ENCODE results near the gene RAB24.

DNA sequence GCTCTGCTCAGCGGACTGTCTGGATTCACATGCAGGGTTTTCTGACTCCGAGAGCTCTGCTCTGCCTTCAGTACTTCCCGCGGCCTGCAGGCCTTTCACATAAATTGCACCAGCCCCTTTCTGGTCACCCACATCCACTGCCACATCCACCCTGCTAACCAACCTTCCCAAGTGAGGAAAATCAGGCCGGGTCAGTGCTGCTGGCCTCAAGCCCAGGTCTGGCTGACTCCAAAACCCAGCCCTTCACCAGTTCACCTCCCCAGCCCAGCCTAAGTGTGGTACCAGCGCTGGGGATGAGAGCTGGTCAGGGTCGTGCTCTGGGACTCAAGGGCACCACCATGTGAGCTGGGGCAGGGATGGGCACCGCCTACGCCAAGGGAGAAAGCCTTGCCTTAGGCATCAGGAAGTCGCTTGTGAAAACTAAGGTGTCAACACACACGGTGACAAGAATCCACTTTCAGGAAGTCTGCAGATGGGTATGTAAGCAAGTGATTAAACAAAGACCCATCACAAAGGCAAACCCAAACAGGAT lies 35.7 kb upstream of the RAB24 start:
- TF ChIP-seq CTCF (conservative IDR thresholded peaks at IDR 0.05; ENCODE audit: low read depth, low read length) (no peak), EZH2 (IDR thresholded peaks at IDR 0.05; ENCODE audit: low read length, unreplicated experiment) (no peak)

Measured in PC-3 (cell line).